H1 (cell line): ENCODE data around the gene DDI2.

Experiments
- CHD2 ChIP-seq: IDR thresholded peaks from 2 replicates; pipeline ENCODE4 v1.6.1; 2012; ENCODE audit warnings: low read length, improper control_type of control experiment
- CTCF ChIP-seq, 3 experiments: IDR thresholded peaks; 1 replicate in 2 of 3; 2 replicates in 1 of 3; pipeline versions ENCODE4 v1.5.1 to v1.6.1; 2011; ENCODE audit warnings: low read length in 3 of 3, mild to moderate bottlenecking in 3 of 3, inconsistent platforms in 2 of 3, low read depth in 1 of 3, moderate library complexity in 1 of 3; ENCODE audit not compliant: insufficient read depth in 1 of 3; ENCODE audit errors: control extremely low read depth in 1 of 3
- E2F6 ChIP-seq: IDR thresholded peaks from 2 replicates; pipeline ENCODE4 v1.6.1; 2012; ENCODE audit warnings: inconsistent platforms
- TBP ChIP-seq: IDR thresholded peaks from 2 replicates; pipeline ENCODE4 v1.6.1; 2011; ENCODE audit warnings: low read depth, low read length, improper control_type of control experiment
- TEAD4 ChIP-seq: IDR thresholded peaks from 2 replicates; pipeline ENCODE4 v1.6.1; 2012; ENCODE audit warnings: low read depth, low read length, inconsistent platforms, mixed read lengths

GRCh38 chr1:15660151-15660550 lies 42.9 kb downstream of the DDI2 start:
- TF ChIP-seq CHD2 (no peak), TBP (no peak), E2F6 (no peak), TEAD4 (no peak), CTCF (IDR thresholded peaks at IDR 0.05; ENCODE audit: control extremely low read depth in 1 of 3, insufficient read depth in 1 of 3, low read depth in 1 of 3, low read length in 3 of 3) (no peak)
